Anterior cingulate cortex (tissue), 58 donors: Measurements from ENCODE around the gene NUDT14.

ENCODE experiments used
- DNase-seq, 58 donors: peaks; one replicate each; lab custom pipeline; 2025; lab: John Stamatoyannopoulos, UW

Gene NUDT14

GRCh38 chr14:105180592-105181548 lies at the start of gene NUDT14:
NUDT14 (minus strand) TSS chr14:105181312; CDS start chr14:105181209, 103 bp downstream.
- peak in 40 of 58 donors; percentile 8 to 76 (median 41) for DNase-seq

DNA sequence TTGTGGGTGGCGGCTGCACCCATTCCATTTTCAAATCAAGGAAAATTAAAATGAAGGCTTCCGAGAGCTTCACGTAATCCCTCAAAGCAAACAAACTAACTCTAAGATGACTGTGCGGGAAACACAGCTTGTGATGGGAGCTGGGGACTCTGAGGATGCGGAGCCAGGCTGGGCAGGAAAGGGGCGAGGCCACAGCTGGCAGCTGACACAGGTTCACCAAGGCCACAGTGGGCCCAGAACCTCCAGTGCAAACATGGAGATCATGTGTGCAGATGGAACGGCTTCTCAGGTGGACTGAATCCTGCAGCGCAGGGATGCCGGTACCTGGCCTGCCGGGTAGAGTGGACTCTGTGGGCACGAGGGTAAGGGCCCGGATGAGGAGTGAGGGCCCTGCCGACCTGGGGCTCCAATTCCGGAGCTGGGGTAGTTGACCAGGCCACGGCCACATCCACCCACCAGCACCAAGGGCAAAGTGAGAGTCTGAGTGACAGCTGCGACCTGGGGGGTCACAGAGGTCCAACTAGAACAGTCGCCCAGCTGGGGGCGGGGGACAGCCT lies 48.1 kb upstream of the NUDT14 start:
- no peak for DNase-seq

GRCh38 chr14:105228562-105228961 lies 47.5 kb upstream of the NUDT14 start:
- DNase-seq, result no peak

DNA sequence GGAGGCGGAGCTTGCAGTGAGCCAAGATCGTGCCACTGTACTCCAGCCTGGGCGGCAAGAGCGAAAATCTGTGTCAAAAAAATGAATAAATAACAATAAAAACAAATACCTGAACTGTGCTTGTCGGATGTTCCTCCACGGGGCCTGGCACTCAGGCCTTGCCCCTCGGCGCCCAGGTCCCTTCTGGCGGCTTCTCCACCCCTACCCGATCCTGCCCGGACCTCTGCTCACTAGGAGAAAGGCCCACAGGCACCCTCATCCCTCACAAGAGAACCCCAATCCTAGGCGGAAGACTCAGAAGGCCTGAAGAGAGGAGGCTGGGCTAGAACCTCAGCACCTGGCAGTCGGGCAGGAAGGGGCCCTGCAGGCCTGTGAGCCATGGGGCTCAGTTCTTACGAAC lies 46.2 kb upstream of the NUDT14 start:
- DNase-seq, result no peak

GRCh38 chr14:105226198-105226597 lies 45.1 kb upstream of the NUDT14 start:
- no peak for DNase-seq

GRCh38 chr14:105224845-105225570 lies 43.9 kb upstream of the NUDT14 start:
- DNase-seq, result no peak

DNA sequence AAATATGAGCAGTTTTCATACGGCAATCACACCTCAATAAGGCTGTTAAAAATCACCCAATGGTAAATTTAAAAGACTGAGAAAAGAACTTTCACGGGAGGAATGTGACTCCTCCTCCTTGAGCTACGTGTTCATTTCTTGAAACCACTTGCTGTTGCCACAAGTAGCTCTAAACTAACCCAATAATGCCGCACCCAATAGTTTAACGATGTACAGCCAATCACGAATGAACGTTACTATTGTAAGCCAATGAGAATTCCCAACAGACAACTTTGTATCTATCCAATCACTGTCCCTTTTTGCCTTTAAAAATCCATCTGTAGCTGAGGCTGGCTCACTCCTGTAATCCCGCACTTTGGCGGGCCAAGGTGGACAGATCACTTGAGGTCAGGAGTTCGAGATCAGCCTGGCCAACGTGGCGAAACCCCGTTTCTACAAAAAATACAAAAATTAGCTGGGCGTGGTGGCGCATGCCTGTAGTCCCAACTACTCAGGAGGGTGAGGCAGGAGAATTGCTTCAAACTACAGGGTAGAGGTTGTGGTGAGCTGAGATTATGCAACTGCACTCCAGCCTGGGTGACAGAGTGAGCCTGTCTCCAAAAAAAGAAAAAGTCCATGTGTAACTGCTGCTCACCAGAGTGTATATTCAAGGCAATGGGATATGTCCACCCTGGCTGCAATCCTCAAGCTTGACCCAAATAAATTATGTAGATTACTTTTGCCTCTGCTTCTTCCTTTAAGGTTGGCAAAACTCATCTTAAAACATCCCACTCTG lies 42.8 kb upstream of the NUDT14 start:
- DNase-seq, result no peak

DNA sequence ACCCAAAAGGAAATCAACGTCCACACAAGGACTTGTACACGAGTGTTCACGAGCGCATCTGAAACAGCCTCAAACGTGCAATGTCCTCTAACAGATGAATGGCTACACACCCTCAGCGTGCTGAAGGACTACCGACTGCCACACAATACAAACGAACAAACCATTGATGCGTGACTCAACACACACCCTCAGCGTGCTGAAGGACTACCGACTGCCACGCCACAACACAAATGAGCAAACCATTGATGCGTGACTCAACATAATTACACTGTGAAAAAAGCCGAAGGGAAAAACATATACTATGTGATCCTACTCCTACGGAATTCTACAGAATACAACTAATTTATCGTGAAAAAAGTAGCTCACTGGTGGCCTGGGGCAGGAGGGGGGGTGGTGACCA lies 42.1 kb upstream of the NUDT14 start:
- no peak for DNase-seq

DNA sequence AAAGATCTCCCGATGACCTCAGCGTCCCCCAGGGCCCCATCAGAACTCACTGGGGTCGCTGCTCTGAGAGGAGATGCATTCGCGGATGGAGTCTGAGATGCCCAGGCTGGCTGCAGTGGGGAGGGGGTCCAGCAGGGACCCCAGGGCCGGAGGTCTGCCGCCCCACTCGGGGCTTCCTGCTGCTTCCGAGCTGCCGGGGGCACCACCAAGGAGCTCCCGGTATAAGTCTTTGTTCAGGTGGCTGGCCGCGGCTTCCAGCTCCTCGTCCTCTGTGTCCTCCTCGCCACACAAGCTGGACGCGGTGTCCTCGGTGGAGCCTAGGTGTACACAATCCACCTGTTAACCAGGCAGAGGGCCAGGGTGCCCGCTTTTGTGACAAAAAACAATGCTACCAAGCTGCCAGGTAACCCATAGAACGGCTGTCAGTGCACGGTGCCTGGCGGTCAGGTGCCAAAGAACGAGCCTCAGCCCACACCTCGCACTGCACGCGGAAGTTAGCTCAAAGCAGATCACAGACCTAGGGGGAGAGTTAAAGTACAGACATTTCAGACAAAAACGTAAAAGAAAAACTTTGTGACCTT lies 40.6 kb upstream of the NUDT14 start:
- no peak for DNase-seq

DNA sequence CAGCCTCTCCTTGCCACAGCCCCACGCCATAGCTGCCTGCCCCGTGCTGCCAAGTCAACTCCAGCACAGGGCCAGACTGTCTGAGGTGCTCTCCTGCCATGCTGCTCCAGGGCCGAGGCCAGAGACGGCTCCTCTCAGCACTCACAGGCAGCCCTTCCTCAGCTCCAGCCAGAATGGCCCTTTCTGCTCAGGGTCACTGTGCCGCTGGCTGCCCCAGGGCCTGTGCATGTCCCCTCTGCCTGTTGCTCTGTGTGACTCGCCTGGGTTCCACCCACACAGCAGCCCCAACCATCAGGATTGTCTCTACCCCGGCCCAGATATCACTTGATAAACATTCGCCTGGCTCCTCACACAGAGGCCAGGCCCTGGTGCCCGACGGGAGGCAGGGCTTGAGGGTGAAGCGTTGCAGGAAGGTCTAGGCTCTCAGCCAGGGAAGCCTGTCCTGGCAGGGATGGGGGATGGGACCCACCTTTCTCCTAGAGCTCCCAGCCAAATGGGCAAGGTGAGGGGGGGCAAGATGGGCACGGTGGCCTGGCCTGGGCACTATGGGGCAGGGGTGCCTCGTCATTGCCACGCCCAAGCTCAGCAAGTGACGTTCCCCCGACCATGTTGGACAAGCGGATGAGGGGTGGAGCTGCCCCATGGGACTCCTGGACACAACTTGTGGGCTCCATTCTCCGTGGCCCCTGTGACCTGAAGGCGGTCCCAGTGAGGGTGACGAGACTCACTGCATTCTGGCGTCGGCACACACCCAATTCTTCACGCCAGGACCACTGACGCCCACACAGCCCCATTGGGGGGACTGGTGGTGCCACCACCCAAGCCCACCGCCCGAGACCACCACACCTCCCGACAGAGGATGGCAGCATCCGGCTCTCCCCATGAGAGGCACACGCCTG lies 39.8 kb upstream of the NUDT14 start:
- DNase-seq, result no peak

GRCh38 chr14:105219753-105220152 lies 38.6 kb upstream of the NUDT14 start:
- no peak for DNase-seq

- DNase-seq, result no peak
These were observed 38.0 kb upstream of the NUDT14 start for GRCh38 chr14:105219043-105219612.

DNA sequence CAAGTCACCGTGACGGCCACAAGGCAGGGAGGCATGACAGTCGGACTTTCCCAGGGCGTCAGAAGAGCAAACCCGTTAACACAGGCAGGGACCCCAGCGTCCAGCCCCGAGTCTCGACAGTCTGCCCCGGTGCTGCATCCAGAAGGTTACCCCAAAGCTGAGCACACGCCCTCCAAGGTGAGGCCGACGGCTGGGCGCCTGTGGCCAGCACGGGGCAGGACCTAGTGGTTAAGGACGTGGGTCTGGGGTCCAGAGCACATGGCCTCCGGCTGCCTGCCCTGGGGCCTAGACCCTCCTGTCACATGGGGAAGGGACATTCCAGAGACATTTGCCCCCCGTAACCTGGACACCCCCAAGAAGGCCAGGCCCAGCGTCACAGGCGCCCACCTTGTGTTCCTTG lies 37.5 kb upstream of the NUDT14 start:
- DNase-seq, result no peak

GRCh38 chr14:105217774-105218173 lies 36.7 kb upstream of the NUDT14 start:
- no peak for DNase-seq

GRCh38 chr14:105216490-105217247 lies 35.6 kb upstream of the NUDT14 start:
- DNase-seq, result no peak

- no peak for DNase-seq
These were observed 34.5 kb upstream of the NUDT14 start for GRCh38 chr14:105215602-105216001.

DNA sequence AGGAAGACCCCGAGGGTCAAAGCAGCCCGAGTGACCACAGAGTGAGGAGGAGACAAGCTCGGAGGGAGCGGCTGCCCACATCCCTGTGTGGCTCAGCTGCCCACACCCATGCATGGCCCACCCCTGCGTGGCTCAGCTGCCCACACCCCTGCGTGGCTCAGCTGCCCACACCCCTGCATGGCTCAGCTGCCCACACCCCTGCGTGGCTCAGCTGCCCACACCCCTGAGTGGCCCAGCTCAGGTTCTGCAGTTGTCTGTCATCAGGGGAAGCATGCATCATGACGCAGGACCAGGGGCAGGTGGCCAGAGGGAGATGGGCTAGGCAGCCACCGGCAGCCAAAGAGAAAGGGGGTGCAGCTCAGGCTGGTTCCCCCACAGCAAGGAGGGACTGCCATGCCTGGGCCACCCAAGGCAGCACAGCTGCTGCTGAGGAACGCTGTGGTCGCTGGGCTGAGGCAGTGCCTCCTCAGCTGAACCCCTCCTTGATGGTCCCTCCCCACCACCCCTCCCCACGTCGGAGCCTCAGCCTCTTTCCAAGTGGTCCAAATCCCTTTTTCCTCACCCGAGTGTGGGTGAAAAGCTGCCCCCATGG lies 33.3 kb upstream of the NUDT14 start:
- no peak for DNase-seq

- DNase-seq, result no peak
These were observed 32.2 kb upstream of the NUDT14 start for GRCh38 chr14:105213361-105213760.
